Endothelial cell of umbilical vein (primary cell): ENCODE data around the gene TPSB2. TPM values are rescaled to one million over a fixed set of nuclear protein-coding genes. Genes with fewer than 3 reads are reported as not detected.

Experiments
- BruUV-seq: library from RNA; stranded (reverse); fragments of 400-500 nt; replicated peaks from 2 replicates; lab custom pipeline; 2021; lab: Mats Ljungman, UMichigan
- CTCF ChIA-PET: fragments of 300-600, 350-600 bp; sonication (Branson Sonifier 250); formaldehyde crosslinking; loops from one replicate; lab custom pipeline; 2021; ENCODE audit warnings: antibody characterized with exemption, inconsistent platforms; lab: Charles Lee
- POLR2A ChIA-PET: fragments of 300-600, 350-600 bp; sonication (Branson Sonifier 250); formaldehyde crosslinking; loops from one replicate; lab custom pipeline; 2021; ENCODE audit warnings: antibody characterized with exemption, inconsistent platforms; lab: Charles Lee
- DNase-seq: peaks from one replicate; pipeline ENCODE4 v3.0.0-alpha.2; 2011; ENCODE audit warnings: low read depth, low spot score
- FAIRE-seq: peaks from 2 replicates; lab custom pipeline; 2011; peaks lifted over from hg19 to GRCh38; lab: Jason Lieb, UNC
- H2AFZ ChIP-seq: 2 replicates; pipeline ENCODE4 v1.6.0; 2012; ENCODE audit warnings: low read depth, low read length, control low read depth, inconsistent platforms
- H3K27ac ChIP-seq: 2 replicates; pipeline ENCODE4 v1.5.1; 2011; ENCODE audit warnings: low read depth, mild to moderate bottlenecking, control low read depth, low read length, moderate library complexity; ENCODE audit not compliant: insufficient read depth
- H3K27me3 ChIP-seq, 2 experiments: 2 replicates each; pipeline versions ENCODE4 v1.6.0 to v1.6.1; 2011; ENCODE audit warnings: low read length in 2 of 2, mixed read lengths in 1 of 2; ENCODE audit not compliant: control insufficient read depth in 2 of 2, insufficient read depth in 2 of 2
- H3K36me3 ChIP-seq, 2 experiments: 2 replicates in 1 of 2; 3 replicates in 1 of 2; pipeline ENCODE4 v1.5.1; 2011; ENCODE audit warnings: low read length in 2 of 2, mild to moderate bottlenecking in 1 of 2, moderate library complexity in 1 of 2; ENCODE audit not compliant: control insufficient read depth in 2 of 2, insufficient read depth in 2 of 2; ENCODE audit errors: extremely low read depth in 1 of 2
- H3K4me1 ChIP-seq: 3 replicates; pipeline ENCODE4 v1.5.1; 2011; ENCODE audit warnings: mild to moderate bottlenecking, low read length; ENCODE audit not compliant: control insufficient read depth, insufficient read depth; ENCODE audit errors: extremely low read depth
- H3K4me2 ChIP-seq: 2 replicates; pipeline ENCODE4 v1.6.1; 2011; ENCODE audit warnings: low read length, control low read depth, mixed read lengths; ENCODE audit not compliant: insufficient read depth
- H3K4me3 ChIP-seq, 3 experiments: fragments of 200-600 bp in 1 of 3; sonication (generic), shearing (Covaris generic) in 1 of 3; replicated peaks in 1 of 3; 2 replicates each; pipeline ENCODE4 v1.5.1; 2011 to 2016; ENCODE audit warnings: control low read depth in 3 of 3, low read length in 3 of 3, mild to moderate bottlenecking in 2 of 3, inconsistent platforms in 1 of 3, low read depth in 1 of 3, moderate library complexity in 1 of 3; ENCODE audit not compliant: insufficient read depth in 1 of 3
- H3K79me2 ChIP-seq: 2 replicates; pipeline ENCODE4 v1.6.0; 2012; ENCODE audit warnings: low read length, inconsistent platforms; ENCODE audit not compliant: control insufficient read depth, insufficient read depth
- H3K9ac ChIP-seq: replicated peaks from 2 replicates; pipeline ENCODE3; 2011; ENCODE audit warnings: low read length, control low read depth; ENCODE audit not compliant: insufficient read depth; ENCODE audit errors: extremely low read depth
- H3K9me1 ChIP-seq: replicated peaks from 3 replicates; pipeline ENCODE4 v1.6.0; 2011; ENCODE audit warnings: mild to moderate bottlenecking, low read length; ENCODE audit not compliant: control insufficient read depth, insufficient read depth; ENCODE audit errors: extremely low read depth
- H3K9me3 ChIP-seq: replicated peaks from 2 replicates; pipeline ENCODE4 v1.5.1; 2012; ENCODE audit warnings: low read length, inconsistent platforms; ENCODE audit not compliant: control insufficient read depth, insufficient read depth
- H4K20me1 ChIP-seq: replicated peaks from 2 replicates; pipeline ENCODE3; 2011; ENCODE audit warnings: mild to moderate bottlenecking, low read length; ENCODE audit not compliant: control insufficient read depth, insufficient read depth; ENCODE audit errors: extremely low read depth
- CTCF ChIP-seq, 2 donors: IDR thresholded peaks; 1 replicate in 1 of 2; 2 replicates in 1 of 2; pipeline ENCODE4 v1.5.1; 2011; ENCODE audit warnings: low read length in 2 of 2, mild to moderate bottlenecking in 2 of 2, moderate library complexity in 2 of 2, control low read depth in 1 of 2, inconsistent platforms in 1 of 2, low read depth in 1 of 2; ENCODE audit not compliant: insufficient read depth in 1 of 2; ENCODE audit errors: extremely low read depth in 1 of 2
- EZH2 ChIP-seq: IDR thresholded peaks from 2 replicates; pipeline ENCODE4 v1.6.1; 2012; ENCODE audit warnings: borderline replicate concordance, low read depth, mild to moderate bottlenecking, moderate library complexity, low read length, inconsistent platforms; ENCODE audit not compliant: severe bottlenecking
- FOS ChIP-seq: IDR thresholded peaks from 2 replicates; pipeline ENCODE4 v1.6.1; 2011; ENCODE audit warnings: mild to moderate bottlenecking, low read length, moderate library complexity, borderline replicate concordance; ENCODE audit not compliant: insufficient read depth
- GATA2 ChIP-seq: IDR thresholded peaks from 2 replicates; pipeline ENCODE4 v1.7.0; 2011; ENCODE audit warnings: low read depth, mild to moderate bottlenecking, moderate library complexity, mixed read lengths, low read length; ENCODE audit not compliant: insufficient read length, insufficient read depth
- JUN ChIP-seq: IDR thresholded peaks from 2 replicates; pipeline ENCODE4 v1.6.1; 2011; ENCODE audit warnings: borderline replicate concordance, low read depth; ENCODE audit not compliant: insufficient read length, insufficient read depth
- MAX ChIP-seq: IDR thresholded peaks from 2 replicates; pipeline ENCODE4 v1.6.1; 2011; ENCODE audit not compliant: insufficient read depth, insufficient read length
- MYC ChIP-seq: IDR thresholded peaks from one replicate; pipeline ENCODE4 v1.6.1; 2011; ENCODE audit warnings: mild to moderate bottlenecking, low read depth, low read length
- POLR2A ChIP-seq: IDR thresholded peaks from 2 replicates; pipeline ENCODE4 v1.6.1; 2012; ENCODE audit warnings: low read depth, mild to moderate bottlenecking, control low read depth, low read length
- POLR2AphosphoS5 ChIP-seq: IDR thresholded peaks from 2 replicates; pipeline ENCODE4 v1.6.1; 2012; ENCODE audit warnings: low read depth, mild to moderate bottlenecking, control low read depth, low read length, moderate library complexity; ENCODE audit not compliant: insufficient read depth
- dilution Hi-C: fragments of 300-500 bp; cut with MboI; formaldehyde crosslinking; loops from one replicate; pipeline ENCODE4 v1.15.0; 2019; ENCODE audit warnings: low sequenced_read_pairs; ENCODE audit not compliant: extremely low pct_ligation_motif_present
- intact Hi-C: fragments of 100-400 bp; cut with micrococcal nuclease; formaldehyde crosslinking; loops from one replicate; pipeline ENCODE4 v1.10.0; 2022
- polyA plus RNA-seq, 4 experiments: library from polyadenylated mRNA; depleted of rRNA in 3 of 4; stranded (reverse) in 3 of 4; unstranded in 1 of 4; fragments of >200 nt; gene quantifications; 2 replicates each; pipeline versions ENCODE4 v1.2.1 to v1.2.3, GENCODE V29; 2011 to 2012; ENCODE audit warnings: missing spikeins in 1 of 4
- total RNA-seq: library from RNA; stranded (reverse); gene quantifications from 2 replicates; pipeline ENCODE4 v1.2.3, GENCODE V29; 2021

Gene TPSB2
- total and polyA plus RNA-seq, 2 donors (not counting 3 experiments of a cell fraction or from before 2014, with no cell fraction given): not detected

- H3K9me1 ChIP-seq: no peaks in the 10 kb centered on the region
- no peak overlapping the region for H3K27ac ChIP-seq
- no TSS peak for BruUV-seq
- H3K9me3 ChIP-seq: no peaks in the 10 kb centered on the region
- H3K9ac ChIP-seq: no peak overlapping the region
- ChIA-PET POLR2A (no interaction called here), CTCF (interaction anchor here (0.8 kb wide), 1 partner anchor 14 kb away, joined by 3 read pairs; no protein-coding TSS in a partner anchor)
- H2AFZ ChIP-seq: no peak overlapping the region
- no peak overlapping the region for H3K4me3 ChIP-seq
- no peaks in the 10 kb centered on the region for H3K79me2 ChIP-seq
- dilution Hi-C loops (no loop called here), intact Hi-C loops (no loop called here)
- DNase-seq: no peak
- no peaks in the 10 kb centered on the region for H3K36me3 ChIP-seq
- no peaks in the 10 kb centered on the region for H4K20me1 ChIP-seq
- TF ChIP-seq EZH2: no peak
- no peak for TF ChIP-seq MYC
- no peak for TF ChIP-seq JUN
- TF ChIP-seq MAX: no peak
- no peak for TF ChIP-seq POLR2AphosphoS5
- TF ChIP-seq GATA2: no peak
- TF ChIP-seq CTCF (IDR thresholded peaks at IDR 0.05; ENCODE audit: extremely low read depth in 1 of 2, insufficient read depth in 1 of 2, low read depth in 1 of 2, low read length in 2 of 2): no peak
- no peak for TF ChIP-seq POLR2A
- no peak for TF ChIP-seq FOS
- no peaks in the 10 kb centered on the region for H3K4me1 ChIP-seq
- H3K27me3 ChIP-seq: no peaks in the 10 kb centered on the region
- FAIRE-seq: no peak
- no peak overlapping the region for H3K4me2 ChIP-seq
Measured at GRCh38 chr16:1275791-1276579, 46.0 kb upstream of the TPSB2 start.
